ENCODE results near the gene CCDC87.
"Not testable (repeated sequence)": the region's sequence is repeated elsewhere in the genome, so short reads cannot be mapped to it uniquely, and the experiment has no call there.

CCDC87 gene, protein sequence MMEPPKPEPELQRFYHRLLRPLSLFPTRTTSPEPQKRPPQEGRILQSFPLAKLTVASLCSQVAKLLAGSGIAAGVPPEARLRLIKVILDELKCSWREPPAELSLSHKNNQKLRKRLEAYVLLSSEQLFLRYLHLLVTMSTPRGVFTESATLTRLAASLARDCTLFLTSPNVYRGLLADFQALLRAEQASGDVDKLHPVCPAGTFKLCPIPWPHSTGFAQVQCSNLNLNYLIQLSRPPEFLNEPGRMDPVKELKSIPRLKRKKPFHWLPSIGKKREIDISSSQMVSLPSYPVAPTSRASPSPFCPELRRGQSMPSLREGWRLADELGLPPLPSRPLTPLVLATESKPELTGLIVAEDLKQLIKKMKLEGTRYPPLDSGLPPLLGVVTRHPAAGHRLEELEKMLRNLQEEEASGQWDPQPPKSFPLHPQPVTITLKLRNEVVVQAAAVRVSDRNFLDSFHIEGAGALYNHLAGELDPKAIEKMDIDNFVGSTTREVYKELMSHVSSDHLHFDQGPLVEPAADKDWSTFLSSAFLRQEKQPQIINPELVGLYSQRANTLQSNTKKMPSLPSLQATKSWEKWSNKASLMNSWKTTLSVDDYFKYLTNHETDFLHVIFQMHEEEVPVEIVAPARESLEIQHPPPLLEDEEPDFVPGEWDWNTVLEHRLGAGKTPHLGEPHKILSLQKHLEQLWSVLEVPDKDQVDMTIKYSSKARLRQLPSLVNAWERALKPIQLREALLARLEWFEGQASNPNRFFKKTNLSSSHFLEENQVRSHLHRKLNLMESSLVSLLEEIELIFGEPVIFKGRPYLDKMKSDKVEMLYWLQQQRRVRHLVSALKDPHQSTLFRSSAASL

DNA sequence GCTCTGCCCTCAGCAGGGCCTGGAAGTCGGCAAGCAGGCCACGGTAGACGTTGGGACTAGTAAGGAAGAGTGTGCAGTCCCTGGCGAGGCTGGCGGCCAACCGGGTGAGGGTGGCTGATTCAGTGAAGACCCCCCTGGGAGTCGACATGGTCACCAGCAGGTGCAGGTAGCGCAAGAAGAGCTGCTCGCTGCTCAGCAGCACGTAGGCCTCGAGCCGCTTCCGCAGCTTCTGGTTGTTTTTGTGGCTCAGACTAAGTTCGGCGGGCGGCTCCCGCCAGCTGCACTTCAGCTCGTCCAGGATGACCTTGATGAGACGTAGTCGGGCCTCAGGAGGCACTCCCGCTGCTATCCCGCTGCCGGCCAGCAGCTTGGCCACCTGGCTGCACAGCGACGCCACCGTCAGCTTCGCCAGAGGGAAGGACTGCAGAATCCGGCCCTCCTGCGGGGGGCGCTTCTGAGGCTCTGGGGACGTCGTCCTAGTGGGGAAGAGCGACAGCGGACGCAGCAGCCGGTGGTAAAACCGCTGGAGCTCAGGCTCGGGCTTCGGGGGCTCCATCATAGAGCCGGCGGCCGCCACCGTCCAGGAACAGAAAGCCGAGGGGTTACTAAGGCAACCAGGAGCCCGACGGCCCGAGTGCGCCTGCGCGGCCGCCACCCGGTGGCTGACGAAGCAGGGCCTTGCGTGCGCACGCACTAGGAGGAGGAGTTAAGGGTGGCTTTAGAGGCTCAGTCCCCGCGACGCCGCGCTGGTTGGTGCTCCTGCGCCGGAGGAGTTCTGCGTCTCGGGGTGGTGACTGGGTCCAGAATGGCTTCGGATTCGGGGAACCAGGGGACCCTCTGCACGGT, at the start of gene CCDC87, which contains the start of gene CCS:
TSS of gene CCDC87 (minus strand) at position 607 of the 846 bp plus-strand sequence. CDS start at position 559, 48 bp downstream.
TSS of gene CCS (plus strand) at position 729 of the 846 bp plus-strand sequence. CDS start at position 806, 77 bp downstream.
- DNase-seq (ENCODE audit: low read depth): peak; percentile 75
- TF ChIP-seq, protein P1, sequence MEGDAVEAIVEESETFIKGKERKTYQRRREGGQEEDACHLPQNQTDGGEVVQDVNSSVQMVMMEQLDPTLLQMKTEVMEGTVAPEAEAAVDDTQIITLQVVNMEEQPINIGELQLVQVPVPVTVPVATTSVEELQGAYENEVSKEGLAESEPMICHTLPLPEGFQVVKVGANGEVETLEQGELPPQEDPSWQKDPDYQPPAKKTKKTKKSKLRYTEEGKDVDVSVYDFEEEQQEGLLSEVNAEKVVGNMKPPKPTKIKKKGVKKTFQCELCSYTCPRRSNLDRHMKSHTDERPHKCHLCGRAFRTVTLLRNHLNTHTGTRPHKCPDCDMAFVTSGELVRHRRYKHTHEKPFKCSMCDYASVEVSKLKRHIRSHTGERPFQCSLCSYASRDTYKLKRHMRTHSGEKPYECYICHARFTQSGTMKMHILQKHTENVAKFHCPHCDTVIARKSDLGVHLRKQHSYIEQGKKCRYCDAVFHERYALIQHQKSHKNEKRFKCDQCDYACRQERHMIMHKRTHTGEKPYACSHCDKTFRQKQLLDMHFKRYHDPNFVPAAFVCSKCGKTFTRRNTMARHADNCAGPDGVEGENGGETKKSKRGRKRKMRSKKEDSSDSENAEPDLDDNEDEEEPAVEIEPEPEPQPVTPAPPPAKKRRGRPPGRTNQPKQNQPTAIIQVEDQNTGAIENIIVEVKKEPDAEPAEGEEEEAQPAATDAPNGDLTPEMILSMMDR (IDR thresholded peaks at IDR 0.05; ENCODE audit: control insufficient read depth, extremely low read depth, insufficient read depth): peak; percentile 63
- H3K4me3 ChIP-seq (ENCODE audit: low read depth, low read length): peak within 1 kb of the TSS; percentile 94

DNA sequence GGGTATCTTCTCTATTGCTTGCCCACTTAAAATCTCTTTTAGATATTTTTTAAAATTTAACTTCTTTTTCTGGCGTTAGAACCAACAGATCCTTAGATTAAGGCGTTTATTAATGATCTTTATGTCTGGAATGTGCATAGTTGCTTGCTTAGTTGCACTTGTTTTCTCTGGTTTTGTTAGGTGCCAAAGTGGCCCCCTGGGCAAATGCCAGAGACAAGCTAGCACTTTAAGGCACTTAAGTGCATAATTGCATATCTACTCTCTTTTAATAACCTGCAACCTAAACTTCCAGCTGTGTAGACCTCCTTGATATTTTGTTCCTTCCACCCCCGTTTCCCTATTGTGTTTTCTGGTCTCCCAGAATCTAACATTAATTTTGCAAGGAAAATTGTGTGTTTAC, 49.0 kb upstream of the CCDC87 start:
- H3K4me3 ChIP-seq (ENCODE audit: low read depth, low read length): 0 out of 2 replicates have a peak overlapping the region, but pooled peaks have one; percentile 0
- no peak for DNase-seq (ENCODE audit: low read depth)
- TF ChIP-seq, protein P1 (IDR thresholded peaks at IDR 0.05; ENCODE audit: control insufficient read depth, extremely low read depth, insufficient read depth): no peak

DNA sequence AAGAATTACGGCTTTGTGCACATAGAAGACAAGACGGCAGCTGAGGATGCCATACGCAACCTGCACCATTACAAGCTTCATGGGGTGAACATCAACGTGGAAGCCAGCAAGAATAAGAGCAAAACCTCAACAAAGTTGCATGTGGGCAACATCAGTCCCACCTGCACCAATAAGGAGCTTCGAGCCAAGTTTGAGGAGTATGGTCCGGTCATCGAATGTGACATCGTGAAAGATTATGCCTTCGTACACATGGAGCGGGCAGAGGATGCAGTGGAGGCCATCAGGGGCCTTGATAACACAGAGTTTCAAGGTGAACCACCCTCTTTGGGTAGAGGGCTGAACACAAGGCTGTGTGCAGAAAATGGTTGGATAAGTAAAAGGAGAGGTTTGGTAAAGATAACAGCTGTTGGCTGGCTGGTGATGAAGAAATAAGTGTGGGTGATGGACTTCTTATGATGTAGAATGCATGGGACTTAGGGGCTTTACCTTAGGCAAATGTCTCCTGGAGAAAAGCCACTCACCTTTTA, 47.0 kb upstream of the CCDC87 start:
- DNase-seq (ENCODE audit: low read depth): not testable (repeated sequence)
- peak overlapping the region; percentile 89 for H3K4me3 ChIP-seq (ENCODE audit: low read depth, low read length)

DNA sequence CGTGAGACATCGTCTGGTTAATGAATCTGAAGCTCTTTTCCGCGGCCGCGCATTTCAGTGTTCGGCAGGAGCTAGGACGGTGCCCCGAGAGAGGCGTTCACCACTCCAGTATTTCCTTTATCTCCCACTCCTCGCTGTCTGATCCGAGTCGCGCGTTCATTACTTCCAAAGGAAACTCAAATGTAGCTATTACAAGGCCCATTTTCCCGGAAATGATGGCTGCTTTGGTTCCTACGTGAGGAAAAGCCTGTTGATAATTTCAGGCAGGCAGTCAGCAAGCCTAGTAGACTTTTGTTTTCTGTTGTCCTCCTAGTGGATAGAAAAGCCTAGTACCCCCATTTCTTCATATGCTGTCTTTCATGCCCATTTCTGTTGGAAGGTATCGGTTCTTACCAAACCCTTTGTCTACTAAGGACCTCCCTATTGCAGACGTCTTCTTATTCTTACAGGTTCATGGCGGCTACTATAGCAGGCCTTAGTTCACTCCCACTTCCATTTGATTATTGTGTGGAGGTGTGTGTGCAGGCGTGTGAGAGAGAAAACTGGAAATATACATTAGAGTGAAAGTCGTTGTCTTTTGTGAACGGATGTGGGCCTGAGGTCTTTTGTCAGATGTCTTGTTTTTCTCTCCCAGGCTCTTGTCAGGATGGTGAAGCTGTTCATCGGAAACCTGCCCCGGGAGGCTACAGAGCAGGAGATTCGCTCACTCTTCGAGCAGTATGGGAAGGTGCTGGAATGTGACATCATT, 46.4 kb upstream of the CCDC87 start:
- peak overlapping the region; percentile 89 for H3K4me3 ChIP-seq (ENCODE audit: low read depth, low read length)
- TF ChIP-seq, protein P1 (IDR thresholded peaks at IDR 0.05; ENCODE audit: control insufficient read depth, extremely low read depth, insufficient read depth): no peak
- DNase-seq (ENCODE audit: low read depth): no peak

DNA sequence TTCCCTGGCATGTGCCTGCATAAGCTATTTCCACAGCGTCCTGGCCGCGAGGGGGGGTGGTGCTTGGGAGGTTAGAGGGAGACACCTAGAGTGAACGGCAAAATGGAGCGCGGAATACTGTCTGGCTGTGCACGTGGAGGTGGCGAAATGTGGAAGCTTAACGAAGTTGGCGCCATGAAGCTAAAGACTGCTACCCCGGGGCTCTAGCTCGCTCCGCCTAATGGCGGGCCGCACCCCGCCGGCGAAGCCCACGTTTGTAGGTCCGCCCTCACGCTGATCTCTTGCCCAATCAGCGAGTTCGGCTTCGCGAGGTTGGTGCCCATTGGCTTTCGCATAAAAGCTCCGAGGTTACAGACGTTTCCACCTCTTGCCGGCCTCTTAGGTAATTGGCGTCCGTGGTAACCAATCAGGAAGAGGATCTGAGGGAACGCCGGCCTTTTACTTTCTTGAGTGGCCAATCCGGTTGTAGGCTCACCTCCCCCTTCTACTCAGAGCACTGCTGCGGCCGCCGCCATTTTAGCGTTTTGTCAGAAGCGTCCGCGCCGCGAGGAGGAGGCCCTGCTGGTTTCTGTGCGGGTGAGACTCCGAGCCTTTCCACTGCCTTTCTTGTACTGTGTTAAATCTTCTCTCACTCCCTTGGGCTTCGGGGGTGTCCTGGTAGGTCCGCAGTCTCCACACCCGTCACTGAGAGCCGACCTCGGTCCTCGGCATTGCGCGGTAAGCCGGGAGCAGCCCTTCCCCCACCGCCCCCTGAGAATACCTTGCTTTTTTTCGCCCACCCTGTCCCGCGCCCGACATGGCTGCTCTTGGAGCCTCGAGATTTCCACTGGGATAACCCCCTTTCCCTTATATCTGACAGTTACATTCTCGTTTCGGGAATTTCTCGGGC, 45.6 kb upstream of the CCDC87 start, which contains the start of gene RBM4:
TSS of gene RBM4 (plus strand) at position 527 of the 889 bp plus-strand sequence. CDS start 1,009 bp downstream, outside the sequence.
- H3K4me3 ChIP-seq (ENCODE audit: low read depth, low read length): peak within 1 kb of the TSS; percentile 89
- DNase-seq (ENCODE audit: low read depth): peak; percentile 100
- TF ChIP-seq, protein P1 (IDR thresholded peaks at IDR 0.05; ENCODE audit: control insufficient read depth, extremely low read depth, insufficient read depth): no peak

Measured in LNCaP clone FGC (cell line).